Bronchial epithelial cell (primary cell): ENCODE results near the gene TMEM80. TPM values are rescaled to one million over a fixed set of nuclear protein-coding genes. Genes with fewer than 3 reads are reported as not detected.
A peak's percentile ranks its signal among the peaks of the same experiment; 100 is the strongest.
"Not testable (repeated sequence)": the region's sequence is repeated elsewhere in the genome, so short reads cannot be mapped to it uniquely, and the experiment has no call there.

ENCODE experiments used
- DNase-seq: peaks from one replicate; pipeline ENCODE4 v3.0.0-alpha.2; 2010; ENCODE audit warnings: low read depth
- FAIRE-seq: peaks from 2 replicates; lab custom pipeline; 2011; peaks lifted over from hg19 to GRCh38; lab: Jason Lieb, UNC
- H3K27me3 ChIP-seq: 2 replicates; pipeline ENCODE4 v1.5.1; 2011; ENCODE audit warnings: low read length; ENCODE audit not compliant: control insufficient read depth, insufficient read depth
- H3K36me3 ChIP-seq: 2 replicates; pipeline ENCODE4 v1.5.1; 2011; ENCODE audit warnings: low read length; ENCODE audit not compliant: control insufficient read depth, insufficient read depth
- H3K4me3 ChIP-seq: 2 replicates; pipeline ENCODE4 v1.5.1; 2011; ENCODE audit warnings: mild to moderate bottlenecking, low read depth, low read length, control low read depth
- CTCF ChIP-seq: IDR thresholded peaks from 2 replicates; pipeline ENCODE4 v1.5.1; 2011; ENCODE audit warnings: mild to moderate bottlenecking, moderate library complexity, low read length, control low read depth, inconsistent platforms; ENCODE audit not compliant: insufficient read depth, severe bottlenecking
- total RNA-seq: library from RNA; depleted of rRNA; stranded (reverse); fragments of >200 nt; gene quantifications from 2 replicates; pipeline ENCODE4 v1.2.1, GENCODE V29; 2014

The TMEM80 gene
- total RNA-seq = 9.0 and 28.8 TPM in 2 replicates

- FAIRE-seq (no peak), DNase-seq (peak; percentile 84)
- H3K4me3 ChIP-seq = peak within 1 kb of the TSS; percentile 80
- peaks cover 8% of the 10 kb centered on the region for H3K36me3 ChIP-seq
- TF ChIP-seq CTCF = no peak
- H3K27me3 ChIP-seq = no peaks in the 10 kb centered on the region
Measured at GRCh38 chr11:695538-696248, at the start of gene TMEM80. TMEM80 (plus strand) TSS chr11:695816; CDS start chr11:695828, 12 bp downstream.

GRCh38 chr11:646214-646613 lies 49.4 kb upstream of the TMEM80 start:
- Histone ChIP-seq H3K27me3 (no peaks in the 10 kb centered on the region), H3K36me3 (peaks cover 6% of the 10 kb centered on the region), H3K4me3 (no peak overlapping the region)
- TF ChIP-seq CTCF = no peak
- FAIRE-seq (no peak), DNase-seq (no peak)

- not testable (repeated sequence) for FAIRE-seq, H3K36me3 ChIP-seq, H3K4me3 ChIP-seq, H3K27me3 ChIP-seq, DNase-seq
Measured at GRCh38 chr11:647672-648158, 47.9 kb upstream of the TMEM80 start.

- DNase-seq (no peak), FAIRE-seq (no peak)
- Histone ChIP-seq H3K27me3 (no peaks in the 10 kb centered on the region), H3K4me3 (no peak overlapping the region), H3K36me3 (peaks cover 4% of the 10 kb centered on the region)
- no peak for TF ChIP-seq CTCF
Measured at GRCh38 chr11:650482-650881, 45.1 kb upstream of the TMEM80 start.

GRCh38 chr11:653136-653535 lies 42.5 kb upstream of the TMEM80 start:
- not testable (repeated sequence) for H3K36me3 ChIP-seq, FAIRE-seq, DNase-seq, H3K27me3 ChIP-seq, H3K4me3 ChIP-seq

GRCh38 chr11:653837-654236 lies 41.8 kb upstream of the TMEM80 start:
- no peak overlapping the region for H3K4me3 ChIP-seq
- peaks cover 8% of the 10 kb centered on the region for H3K36me3 ChIP-seq
- FAIRE-seq (no peak), DNase-seq (no peak)
- no peaks in the 10 kb centered on the region for H3K27me3 ChIP-seq
- TF ChIP-seq CTCF = no peak

- not testable (repeated sequence) for H3K27me3 ChIP-seq, H3K4me3 ChIP-seq, DNase-seq, FAIRE-seq, H3K36me3 ChIP-seq
Measured at GRCh38 chr11:654444-654843, 41.2 kb upstream of the TMEM80 start.
